Activated CD4-positive, CD25-positive, alpha-beta regulatory T cell treated with anti-CD3 and anti-CD28 coated beads, Interleukin-2, amount 50 U/mL, for 16 hours (primary cell): ENCODE data around the gene ABCA1.
"Not testable (repeated sequence)": the region's sequence is repeated elsewhere in the genome, so short reads cannot be mapped to it uniquely, and the experiment has no call there.

Experiments
- DNase-seq: peaks from one replicate; pipeline ENCODE4 v3.0.0-alpha.2; 2020; ENCODE audit warnings: low read depth, low spot score

Gene ABCA1, protein sequence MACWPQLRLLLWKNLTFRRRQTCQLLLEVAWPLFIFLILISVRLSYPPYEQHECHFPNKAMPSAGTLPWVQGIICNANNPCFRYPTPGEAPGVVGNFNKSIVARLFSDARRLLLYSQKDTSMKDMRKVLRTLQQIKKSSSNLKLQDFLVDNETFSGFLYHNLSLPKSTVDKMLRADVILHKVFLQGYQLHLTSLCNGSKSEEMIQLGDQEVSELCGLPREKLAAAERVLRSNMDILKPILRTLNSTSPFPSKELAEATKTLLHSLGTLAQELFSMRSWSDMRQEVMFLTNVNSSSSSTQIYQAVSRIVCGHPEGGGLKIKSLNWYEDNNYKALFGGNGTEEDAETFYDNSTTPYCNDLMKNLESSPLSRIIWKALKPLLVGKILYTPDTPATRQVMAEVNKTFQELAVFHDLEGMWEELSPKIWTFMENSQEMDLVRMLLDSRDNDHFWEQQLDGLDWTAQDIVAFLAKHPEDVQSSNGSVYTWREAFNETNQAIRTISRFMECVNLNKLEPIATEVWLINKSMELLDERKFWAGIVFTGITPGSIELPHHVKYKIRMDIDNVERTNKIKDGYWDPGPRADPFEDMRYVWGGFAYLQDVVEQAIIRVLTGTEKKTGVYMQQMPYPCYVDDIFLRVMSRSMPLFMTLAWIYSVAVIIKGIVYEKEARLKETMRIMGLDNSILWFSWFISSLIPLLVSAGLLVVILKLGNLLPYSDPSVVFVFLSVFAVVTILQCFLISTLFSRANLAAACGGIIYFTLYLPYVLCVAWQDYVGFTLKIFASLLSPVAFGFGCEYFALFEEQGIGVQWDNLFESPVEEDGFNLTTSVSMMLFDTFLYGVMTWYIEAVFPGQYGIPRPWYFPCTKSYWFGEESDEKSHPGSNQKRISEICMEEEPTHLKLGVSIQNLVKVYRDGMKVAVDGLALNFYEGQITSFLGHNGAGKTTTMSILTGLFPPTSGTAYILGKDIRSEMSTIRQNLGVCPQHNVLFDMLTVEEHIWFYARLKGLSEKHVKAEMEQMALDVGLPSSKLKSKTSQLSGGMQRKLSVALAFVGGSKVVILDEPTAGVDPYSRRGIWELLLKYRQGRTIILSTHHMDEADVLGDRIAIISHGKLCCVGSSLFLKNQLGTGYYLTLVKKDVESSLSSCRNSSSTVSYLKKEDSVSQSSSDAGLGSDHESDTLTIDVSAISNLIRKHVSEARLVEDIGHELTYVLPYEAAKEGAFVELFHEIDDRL (N-terminal part only)

DNA sequence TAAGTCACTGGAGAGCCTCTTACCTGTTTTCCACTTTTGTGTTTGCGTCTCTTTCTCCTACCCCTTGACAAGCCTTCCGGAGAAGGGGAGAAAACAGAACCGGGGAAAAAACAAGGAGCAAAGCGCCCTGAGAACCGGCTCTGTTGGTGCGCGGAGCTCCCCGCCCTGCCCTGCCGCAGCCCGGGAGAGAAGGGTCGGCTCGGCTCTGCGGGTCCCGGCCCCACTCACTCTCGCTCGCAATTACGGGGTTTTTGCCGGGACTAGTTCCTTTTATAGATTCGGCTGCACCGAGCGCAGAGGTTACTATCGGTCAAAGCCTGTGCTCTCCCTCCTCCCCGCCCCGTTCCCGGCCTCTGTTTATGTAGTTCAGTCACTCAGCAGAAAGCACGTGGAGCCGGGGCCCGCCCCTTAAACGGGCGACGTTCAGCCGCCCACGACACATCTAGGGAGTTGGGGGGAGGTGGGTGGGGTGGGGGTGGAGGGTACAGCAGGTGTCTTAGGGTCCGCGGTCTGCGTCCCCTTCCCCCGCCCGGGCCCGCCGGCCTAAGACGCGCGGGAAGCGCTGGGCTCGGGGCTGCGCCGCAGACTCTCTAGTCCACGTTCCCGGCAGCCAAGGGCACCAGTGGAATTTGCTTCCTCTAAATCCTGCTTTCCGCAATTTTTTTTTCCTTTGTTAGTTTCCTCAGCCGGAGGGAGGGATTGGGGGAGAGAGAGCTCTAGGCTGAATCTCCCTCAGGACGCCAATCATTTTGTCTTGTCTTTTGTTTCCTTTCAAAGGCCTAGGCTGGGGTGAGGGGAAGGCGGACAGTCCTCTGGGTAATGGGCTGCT, at the start of gene ABCA1:
TSS of gene ABCA1 (minus strand) at position 244 of the 829 bp plus-strand sequence. CDS start 24,476 bp downstream, outside the sequence.
- peak; percentile 39 for DNase-seq

DNA sequence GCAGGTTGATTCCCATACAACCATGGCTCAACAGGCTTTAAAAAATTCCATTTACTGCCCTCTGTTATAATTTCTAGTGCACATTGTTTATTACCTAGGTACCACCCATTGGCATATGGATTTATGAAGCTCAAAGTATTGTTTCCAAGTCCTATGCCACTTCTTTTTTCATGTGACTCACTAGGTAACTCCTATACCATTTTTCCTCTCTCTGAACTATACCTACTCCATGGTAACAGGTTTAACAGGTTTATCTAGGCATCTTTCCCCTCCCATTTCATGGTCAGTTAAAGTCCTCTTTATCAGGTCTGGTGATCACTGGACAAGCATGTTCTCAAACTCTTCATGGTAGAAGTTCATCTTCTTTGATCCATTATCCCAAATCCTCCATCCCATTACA, 49.6 kb upstream of the ABCA1 start:
- no peak for DNase-seq

DNA sequence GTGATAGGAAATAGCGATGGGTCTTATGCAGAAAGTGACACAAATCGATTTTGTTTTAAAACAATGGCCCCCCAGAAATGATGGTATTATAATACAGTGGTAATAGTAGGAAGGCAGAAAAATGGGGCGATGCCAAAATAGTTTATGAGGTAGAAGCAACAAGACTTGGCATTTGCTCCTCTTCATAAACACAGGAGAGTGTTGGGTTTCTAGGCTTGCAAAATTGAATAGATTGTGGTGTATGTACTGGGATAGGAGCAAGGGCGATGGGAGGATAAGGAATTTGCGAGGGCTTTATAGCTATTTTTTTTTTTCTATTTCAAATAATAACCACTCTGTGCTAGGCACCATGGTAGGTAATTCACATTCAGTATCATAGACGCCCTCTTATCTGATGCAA, 49.2 kb upstream of the ABCA1 start:
- no peak for DNase-seq

DNA sequence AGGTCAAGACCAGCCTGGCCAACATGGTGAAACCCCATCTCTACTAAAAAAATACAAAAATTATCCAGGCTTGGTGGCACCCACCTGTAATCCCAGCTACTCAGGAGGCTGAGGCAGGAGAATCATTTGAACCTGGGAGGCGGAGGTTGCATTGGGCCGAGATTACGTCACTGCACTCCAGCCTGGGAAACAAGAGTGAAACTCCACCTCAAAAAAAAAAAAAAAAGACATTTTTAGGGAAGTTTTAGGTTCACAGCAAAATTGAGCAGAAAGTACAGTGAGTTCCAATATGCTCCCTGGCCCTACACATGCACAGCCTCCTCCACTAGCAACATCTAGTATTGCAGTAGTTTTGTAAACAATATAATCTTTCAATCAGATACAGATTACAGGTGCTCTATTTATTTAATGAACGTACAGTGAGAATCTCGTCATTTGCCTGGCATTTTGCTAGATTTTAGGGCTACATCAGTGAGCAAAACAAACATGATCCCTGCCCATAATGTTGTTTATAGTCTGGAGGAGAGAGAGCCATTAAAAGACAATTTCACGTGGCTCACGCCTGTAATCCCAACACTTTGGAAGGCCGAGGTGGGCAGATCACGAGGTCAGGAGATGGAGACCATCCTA, 48.1 kb upstream of the ABCA1 start:
- not testable (repeated sequence) for DNase-seq

DNA sequence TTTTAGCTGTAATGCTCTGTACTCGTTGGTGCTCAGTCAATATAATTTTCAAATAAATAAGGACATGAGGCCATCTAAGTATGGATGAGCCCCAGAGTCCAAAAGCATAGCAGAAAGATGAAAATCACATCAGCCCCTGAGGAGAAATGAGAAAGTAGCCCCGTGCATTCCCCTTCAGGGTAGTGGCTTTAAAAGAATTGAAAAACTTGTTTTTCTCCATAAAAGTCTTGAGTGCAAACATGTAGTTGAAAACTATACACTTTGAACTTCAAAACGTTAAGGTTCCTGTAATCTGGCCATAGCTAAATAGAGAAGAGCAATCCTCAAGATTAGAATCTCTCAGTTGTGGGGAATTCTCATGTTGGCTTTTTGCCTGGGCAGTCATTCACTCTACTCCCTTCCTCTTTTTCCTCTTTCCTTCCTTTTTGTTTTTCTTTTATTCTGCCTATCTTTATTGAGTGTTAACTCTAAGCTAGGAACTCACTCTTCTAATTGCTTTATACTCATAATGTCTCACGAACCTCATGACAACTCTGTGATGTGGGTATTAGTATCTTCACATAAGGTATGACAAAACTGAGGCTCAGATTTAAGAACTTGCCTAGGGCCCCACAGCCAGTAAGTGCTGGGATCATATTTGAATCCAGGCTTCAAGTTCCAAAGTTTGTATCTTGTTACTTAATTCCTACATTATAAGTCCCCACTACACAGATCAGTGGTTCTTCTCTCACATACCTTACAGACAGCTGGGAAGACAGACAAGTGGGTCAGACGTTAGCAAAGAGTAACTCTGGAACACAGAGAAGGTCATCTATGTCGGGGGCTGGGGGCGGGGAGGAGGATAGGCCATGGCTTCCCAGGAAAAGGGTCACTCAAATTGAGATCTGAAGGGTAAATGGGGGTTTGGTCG, 46.4 kb upstream of the ABCA1 start:
- DNase-seq: no peak

DNA sequence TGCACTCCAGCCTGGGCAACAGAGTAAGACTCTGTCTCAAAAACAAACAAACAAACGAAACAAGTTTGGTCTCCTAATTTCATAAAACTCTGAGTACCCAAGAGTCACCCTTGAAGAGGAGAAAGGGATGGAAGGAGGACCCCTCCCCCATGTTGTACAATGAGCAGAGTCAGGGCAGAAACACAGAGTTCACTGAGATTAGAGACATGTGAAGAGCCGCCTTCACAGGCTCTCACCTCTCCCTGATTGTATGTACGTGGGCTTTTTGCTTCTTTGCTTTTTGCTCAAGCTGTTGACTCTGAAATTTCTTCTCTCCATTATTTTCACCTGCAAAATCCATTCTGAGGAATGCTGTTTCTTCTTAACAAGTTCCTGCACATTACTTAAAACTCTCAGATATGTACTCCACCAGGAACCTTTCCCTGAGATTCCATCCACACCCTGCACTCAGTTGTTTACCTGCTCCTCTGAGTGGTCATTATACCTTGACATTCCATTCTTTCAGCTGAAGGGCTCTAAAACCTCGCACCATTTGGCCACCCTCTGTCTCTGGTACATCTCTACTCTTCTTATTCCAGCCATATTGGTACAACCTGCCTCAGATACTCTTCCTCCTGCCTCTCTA, 44.4 kb upstream of the ABCA1 start:
- no peak for DNase-seq

DNA sequence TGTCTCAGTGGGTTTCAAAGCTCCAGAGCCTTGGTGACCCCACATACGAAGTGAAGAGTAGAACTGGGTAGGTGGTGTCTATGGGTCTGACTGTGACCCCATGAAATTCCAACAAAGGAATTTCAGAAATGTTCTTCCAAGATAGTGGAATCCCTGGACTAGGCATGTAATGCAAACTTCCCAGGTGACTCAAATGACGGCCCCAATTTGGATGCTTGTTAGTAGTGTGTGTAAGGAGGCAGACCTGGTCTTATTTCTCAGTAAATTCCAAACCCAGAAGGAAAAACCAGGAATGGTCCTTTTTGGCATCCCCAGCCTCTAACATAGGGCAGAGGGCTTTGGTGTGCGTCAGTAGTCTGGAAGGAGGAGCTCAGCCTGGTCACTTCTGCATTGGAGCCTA, 43.6 kb upstream of the ABCA1 start:
- DNase-seq: no peak

DNA sequence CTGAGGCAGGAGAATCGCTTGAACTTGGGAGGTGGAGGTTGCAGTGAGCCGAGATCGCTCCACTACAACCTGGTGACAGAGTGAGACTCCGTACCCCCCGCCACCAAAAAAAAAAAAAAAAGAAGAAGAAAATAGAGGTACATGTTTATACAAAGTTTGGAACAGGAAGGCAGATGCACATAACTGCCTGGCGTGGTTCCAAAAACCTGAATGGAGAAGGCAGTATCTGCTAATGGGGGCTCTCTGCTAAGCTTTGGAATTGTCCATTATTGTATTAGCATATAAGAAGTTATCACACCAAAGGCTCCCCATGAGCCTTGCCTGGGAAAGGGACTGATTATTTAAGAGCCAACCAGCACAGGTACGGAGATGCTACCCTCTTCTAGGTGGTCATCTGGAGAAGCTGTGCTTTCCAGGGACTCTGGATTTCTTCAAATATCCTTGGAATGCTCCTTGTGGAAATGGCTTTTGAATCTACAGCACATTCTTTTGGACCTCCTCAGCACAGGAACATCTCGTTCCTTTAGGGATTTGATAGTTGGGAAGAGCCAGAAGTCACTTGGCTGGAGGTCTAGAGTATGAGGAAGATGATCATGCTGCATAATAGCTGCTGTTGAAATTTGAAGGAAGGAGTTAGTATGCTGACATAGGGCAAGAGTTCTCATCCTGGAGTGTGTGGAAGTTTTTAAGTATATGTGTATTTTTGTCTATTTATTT, 42.5 kb upstream of the ABCA1 start:
- no peak for DNase-seq

DNA sequence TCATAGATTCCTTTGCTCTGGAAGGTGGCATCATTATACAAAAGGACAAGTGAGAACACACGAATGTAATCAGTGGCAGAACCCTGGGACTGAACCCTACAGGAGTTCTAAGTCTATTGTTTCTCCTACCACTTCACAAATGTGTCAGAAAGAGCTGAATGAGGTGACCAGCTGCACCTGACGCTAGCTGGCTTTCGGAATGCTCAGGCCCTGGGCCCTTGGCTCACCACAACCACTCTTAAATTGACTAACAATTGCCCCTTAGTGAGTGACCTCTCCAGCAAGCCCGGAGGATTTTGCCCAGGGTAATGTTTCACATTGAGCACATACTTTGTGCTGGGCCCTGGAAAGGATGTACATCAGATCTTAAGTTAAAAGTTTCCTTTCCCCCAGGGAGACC, 41.2 kb upstream of the ABCA1 start:
- DNase-seq: no peak

DNA sequence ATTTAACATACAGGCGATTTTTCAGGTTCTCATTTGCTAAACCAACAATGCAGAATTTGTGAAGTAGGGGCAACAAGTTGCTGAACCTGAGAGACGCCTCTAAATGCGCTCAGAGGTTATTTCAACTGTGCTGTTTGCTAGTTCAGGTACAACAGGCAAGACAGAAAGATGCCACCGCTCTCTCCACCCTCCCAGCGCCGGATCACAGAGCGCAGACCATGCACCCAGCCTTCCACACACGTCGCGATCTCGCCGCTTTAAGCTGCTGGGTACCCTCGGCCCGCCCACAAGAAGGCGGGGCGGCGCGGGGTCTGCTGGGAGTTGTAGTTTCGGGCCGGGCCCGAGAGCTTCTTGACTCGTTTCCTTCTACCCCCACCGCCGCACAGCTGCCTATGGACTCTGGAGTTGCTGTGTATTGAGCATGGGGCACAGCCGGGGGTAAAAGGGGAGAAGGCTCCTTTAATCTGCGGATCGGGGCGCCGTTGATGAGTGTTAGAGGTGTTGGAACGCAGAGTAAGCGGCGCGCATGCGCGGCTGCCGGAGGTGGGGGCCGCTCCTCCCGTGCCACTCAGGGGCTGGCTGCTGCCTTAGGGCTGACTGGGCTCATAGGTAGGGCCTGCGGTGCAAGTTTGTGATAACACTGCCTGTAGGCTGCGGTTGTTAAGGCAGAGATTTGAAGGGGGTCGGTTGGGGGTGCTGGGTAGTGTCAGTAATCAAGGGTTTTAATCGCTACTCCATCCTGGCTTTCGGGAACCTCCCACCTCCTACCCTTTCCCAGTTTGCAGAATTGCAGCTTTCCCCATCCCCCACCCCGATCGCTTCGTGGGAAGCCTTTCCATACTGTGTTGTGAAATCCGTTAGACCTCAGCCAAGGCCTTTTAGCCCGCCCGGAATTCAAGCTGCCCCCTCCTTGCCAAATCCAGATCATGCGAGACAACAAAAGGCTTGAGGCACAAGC, 40.3 kb upstream of the ABCA1 start:
- peak; percentile 73 for DNase-seq

DNA sequence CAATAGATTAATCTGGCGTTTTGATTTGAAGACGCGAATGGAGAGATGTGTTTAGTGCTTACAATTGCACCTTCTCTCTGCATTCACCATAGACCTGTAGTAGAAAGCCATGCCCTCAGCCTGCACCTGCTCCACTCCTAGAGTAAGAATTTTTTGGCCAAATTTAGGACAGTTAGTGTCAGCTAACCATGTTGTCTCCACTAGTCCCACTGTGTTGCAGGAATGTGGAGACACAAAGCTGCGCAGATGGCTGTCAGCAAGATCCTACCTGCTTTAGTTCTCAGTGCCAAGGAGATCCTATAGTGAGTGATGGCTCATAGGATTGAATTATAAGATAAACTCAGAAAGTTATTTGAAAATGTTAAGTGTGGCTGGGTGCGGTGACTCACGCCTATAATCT, 35.1 kb upstream of the ABCA1 start:
- DNase-seq: no peak

DNA sequence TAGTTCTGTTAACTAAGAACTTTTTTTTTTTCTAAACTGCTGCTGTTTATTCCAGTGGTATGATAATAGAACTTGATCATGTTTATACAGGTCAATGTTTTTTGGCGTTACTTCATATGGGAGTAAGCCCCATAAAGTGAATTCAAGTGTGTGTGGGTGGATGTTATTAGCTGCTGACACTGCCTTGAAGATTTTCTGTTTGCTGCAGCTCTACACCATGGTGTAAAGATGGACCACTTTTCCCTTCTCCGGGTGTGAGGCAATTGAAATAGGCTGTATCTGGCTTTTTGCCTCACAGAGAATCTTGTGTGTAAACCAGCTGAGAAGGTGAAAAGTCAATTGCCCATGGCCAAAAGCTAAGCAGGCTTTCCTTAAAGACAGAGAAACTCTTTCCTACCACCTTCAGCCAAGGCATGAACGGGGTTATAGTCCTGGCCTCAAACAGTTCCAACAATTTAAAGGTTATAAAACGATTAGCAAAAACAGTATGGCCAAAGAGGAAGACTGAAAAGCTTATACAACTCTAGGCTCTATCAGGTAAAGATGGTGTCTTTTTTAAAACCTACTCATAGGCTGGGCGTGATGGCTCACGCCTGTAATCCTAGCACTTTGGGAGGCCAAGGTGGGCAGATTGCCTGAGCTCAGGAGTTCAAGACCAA, 33.9 kb upstream of the ABCA1 start:
- no peak for DNase-seq

DNA sequence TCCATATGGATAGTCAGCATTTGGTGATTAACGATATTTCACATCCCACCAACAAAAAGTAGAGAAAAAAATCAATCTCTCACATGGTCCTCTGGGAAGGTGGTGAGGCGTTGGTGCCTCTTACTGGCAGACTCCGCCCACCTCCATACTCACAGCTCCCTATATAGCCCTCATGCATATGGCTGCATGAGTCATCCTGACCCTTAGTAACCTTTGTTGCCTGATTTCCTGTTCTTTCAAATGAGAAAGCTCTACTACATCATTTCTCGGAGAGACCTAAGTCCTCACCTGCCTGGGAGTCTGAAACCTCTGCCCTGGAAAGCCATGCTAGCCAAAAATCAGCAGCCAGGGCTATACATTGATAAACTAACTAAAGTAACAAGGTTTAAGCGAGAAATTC, 33.3 kb upstream of the ABCA1 start:
- DNase-seq: peak; percentile 6

DNA sequence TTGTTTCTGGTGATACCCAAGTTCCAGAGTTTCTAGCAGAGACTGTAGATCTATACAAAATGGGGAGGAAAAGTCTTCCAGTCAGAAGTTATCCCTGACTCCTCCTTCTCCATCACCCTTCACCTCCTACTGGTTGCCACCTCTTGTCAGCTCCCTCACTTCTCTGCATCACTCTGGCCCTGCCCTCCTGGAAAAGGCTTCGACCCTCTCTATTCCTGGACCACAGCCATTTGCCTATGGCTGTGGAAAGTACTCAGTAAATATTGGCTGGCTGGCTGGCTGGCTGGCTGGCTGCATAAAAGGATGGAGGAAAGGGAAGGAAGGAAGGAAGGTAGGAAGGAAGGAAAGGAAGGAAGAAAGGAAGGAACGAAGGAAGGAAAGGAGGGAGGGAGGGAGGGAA, 32.7 kb upstream of the ABCA1 start:
- no peak for DNase-seq

DNA sequence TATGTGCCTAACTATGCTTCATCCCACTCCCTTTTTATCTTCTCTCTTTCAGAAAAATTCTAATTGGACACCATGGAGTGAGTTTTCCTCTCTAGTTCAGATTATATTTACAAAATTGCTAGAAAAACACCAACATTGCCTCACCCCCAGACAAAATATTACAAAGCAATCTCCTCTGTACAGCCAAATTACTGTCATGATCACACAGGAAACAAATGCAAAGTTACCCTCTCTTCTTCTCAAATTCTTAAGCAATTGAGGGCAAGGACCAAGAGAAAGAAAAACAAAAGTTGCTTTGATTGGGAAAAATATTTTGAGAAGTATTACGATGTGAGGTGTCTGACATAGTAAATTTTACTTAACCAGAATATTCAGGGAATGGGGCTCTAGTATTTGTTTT, 30.8 kb upstream of the ABCA1 start:
- DNase-seq: no peak

DNA sequence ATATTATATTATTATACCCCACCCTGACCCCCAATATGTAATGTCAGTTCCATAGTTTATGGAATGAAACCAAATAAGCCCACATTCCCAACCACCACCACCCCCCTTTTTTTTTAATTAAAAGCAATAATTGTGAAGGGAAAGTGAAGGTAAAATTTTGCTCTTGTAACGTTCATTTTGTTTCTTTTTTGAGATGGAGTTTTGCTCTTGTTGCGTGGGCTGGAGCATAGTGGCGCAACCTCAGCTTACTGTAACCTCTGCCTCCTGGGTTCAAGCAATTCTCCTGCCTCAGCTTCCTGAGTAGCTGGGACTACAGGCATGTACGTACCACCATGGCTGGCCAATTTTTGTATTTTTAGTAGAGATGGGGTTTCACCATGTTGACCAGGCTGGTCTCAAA, 30.1 kb upstream of the ABCA1 start:
- not testable (repeated sequence) for DNase-seq

DNA sequence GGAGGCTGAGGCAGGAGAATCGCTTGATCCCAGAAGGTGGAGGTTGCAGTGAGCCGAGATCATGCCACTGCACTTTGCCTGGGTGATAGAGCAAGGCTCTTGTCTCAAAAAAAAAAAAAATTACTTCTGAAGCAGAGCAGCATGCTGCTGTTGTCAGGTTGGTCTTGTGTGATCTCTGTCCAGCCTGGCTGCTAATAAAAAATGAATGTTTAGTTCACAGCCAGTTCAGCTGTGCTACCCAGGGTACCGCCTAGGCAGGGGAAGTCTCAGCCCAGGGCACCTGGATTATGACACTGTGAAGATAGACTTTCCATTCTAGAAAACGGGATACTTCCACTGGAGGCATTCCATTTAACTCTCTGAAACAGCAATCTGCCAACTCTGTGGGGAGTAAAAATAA, 23.5 kb upstream of the ABCA1 start:
- DNase-seq: no peak
